Activated CD4-positive, alpha-beta memory T cell treated with anti-CD3 and anti-CD28 coated beads, Interleukin-2, amount 10 ng/mL, durations not matched to agents 7 days and 5 days (primary cell): Measurements from ENCODE around the gene SYVN1. TPM values are rescaled to one million over a fixed set of nuclear protein-coding genes. Genes with fewer than 3 reads are reported as not detected.

Source experiments
- total RNA-seq, 2 experiments: library from RNA; stranded (reverse); gene quantifications; one replicate each; pipeline ENCODE4 v1.2.3, GENCODE V29; 2021

Gene SYVN1
- total RNA-seq, 2 experiments from 2014 or later, result 39.4 to 42.2 TPM

Other genes with a start within 250 kb of the SYVN1 start
- gene ATG2A, start 217.3 kb downstream of the SYVN1 start, total RNA-seq, result 10 to 100 TPM; 37.4 to 40.7 TPM
- gene PPP2R5B, start 209.8 kb downstream of the SYVN1 start, total RNA-seq, result 10 to 100 TPM; 19.8 to 21.1 TPM
- gene GPHA2, start 198.6 kb downstream of the SYVN1 start, total RNA-seq, result not detected
- under 1 TPM; 0.15 to 0.33 TPM for gene MAJIN, start 162.4 kb downstream of the SYVN1 start, total RNA-seq
- gene BATF2, start 137.5 kb downstream of the SYVN1 start, total RNA-seq, result under 1 TPM; 0.30 to 0.53 TPM
- 10 to 100 TPM; 58.5 to 59.4 TPM for gene ARL2, start 120.4 kb downstream of the SYVN1 start, total RNA-seq
- gene SNX15, start 107.1 kb downstream of the SYVN1 start, total RNA-seq, result 10 to 100 TPM; 24.3 to 24.6 TPM
- gene SAC3D1, start 93.3 kb downstream of the SYVN1 start, total RNA-seq, result 10 to 100 TPM; 24.2 to 24.8 TPM
- 10 to 100 TPM; 13.6 to 16.8 TPM for gene NAALADL1, start 76.0 kb downstream of the SYVN1 start, total RNA-seq
- gene CDCA5, start 50.5 kb downstream of the SYVN1 start, total RNA-seq, result 100 to 1,000 TPM in 1 of 2 experiments, 10 to 100 TPM in 1; 98.2 to 104 TPM
- 10 to 100 TPM; 30.1 to 31.6 TPM for gene ZFPL1, start 50.3 kb downstream of the SYVN1 start, total RNA-seq
- gene VPS51, start 38.3 kb downstream of the SYVN1 start, total RNA-seq, result 100 to 1,000 TPM; 117 to 123 TPM
- 10 to 100 TPM; 27.2 to 28.4 TPM for gene TM7SF2, start 22.6 kb downstream of the SYVN1 start, total RNA-seq
- 1 to 10 TPM; 8.1 to 8.6 TPM for gene ZNHIT2, start 16.8 kb downstream of the SYVN1 start, total RNA-seq
- gene FAU, start 12.4 kb downstream of the SYVN1 start, total RNA-seq, result 1,000 to 10,000 TPM in 1 of 2 experiments, 100 to 1,000 TPM in 1; 995 to 1,031 TPM
- 10 to 100 TPM; 36.5 to 37.4 TPM for gene MRPL49, start 12.2 kb downstream of the SYVN1 start, total RNA-seq
- gene SPDYC, start 35.7 kb upstream of the SYVN1 start, total RNA-seq, result not detected
- 100 to 1,000 TPM; 164 to 167 TPM for gene CAPN1, start 47.4 kb upstream of the SYVN1 start, total RNA-seq
- gene POLA2, start 127.4 kb upstream of the SYVN1 start, total RNA-seq, result 10 to 100 TPM; 42.0 to 51.1 TPM
- under 1 TPM; 0.38 to 0.70 TPM for gene CDC42EP2, start 180.3 kb upstream of the SYVN1 start, total RNA-seq
- 10 to 100 TPM; 80.7 to 82.0 TPM for gene DPF2, start 199.3 kb upstream of the SYVN1 start, total RNA-seq
- gene TIGD3, start 220.2 kb upstream of the SYVN1 start, total RNA-seq, result under 1 TPM; 0.58 to 0.88 TPM
- gene SLC25A45, start 248.1 kb upstream of the SYVN1 start, total RNA-seq, result 10 to 100 TPM; 19.4 to 19.8 TPM